ENCODE results near the gene GNG2.

Gene GNG2

DNA sequence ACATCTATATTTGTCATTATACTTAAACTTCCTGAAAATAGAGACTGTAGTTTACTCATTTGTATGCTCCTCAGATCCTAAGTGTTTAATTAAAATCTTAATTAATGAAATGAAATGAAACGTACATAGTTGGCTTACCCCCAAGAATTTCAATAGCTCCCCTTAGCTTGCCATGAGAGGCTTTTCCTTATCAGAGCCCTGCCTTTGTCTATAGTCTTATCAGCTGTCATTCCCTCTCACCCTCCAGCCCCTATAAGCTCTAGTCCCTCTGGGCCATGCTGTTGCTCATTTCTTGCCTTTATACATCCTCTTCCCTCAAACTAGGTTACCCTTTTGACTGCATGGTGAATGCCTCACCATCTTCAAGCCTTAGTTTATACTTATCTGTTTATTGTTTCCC is 127.8 kb downstream of the GNG2 start:
- Histone ChIP-seq H3K27me3 (ENCODE audit: insufficient read depth, low read length) (no peaks in the 10 kb centered on the region; the same call in 1 of the 2 replicates), H3K27ac (ENCODE audit: low read depth, low read length) (no peak overlapping the region), H3K4me3 (ENCODE audit: low read depth, low read length) (peak overlapping the region; percentile 82; the same call in 1 of the 2 replicates), H3K36me3 (ENCODE audit: insufficient read depth, low read length) (peaks cover 15% of the 10 kb centered on the region), H3K79me2 (ENCODE audit: control insufficient read depth, insufficient read depth, low read length, unreplicated experiment) (peaks cover 35% of the 10 kb centered on the region), H2AFZ (ENCODE audit: low read length, unreplicated experiment) (peak overlapping the region; percentile 91), H3K4me1 (ENCODE audit: control insufficient read depth, insufficient read depth, low read length, unreplicated experiment) (peaks cover 22% of the 10 kb centered on the region)

GRCh38 chr14:51989293-51990234 is 129.2 kb downstream of the GNG2 start, which contains the start of gene RTRAF:
Gene RTRAF, plus strand, starts transcription at chr14:51989546. Its CDS starts 94 bp downstream, at chr14:51989640.
- Histone ChIP-seq H3K4me3 (ENCODE audit: low read depth, low read length) (peak within 1 kb of the TSS; percentile 82), H3K27me3 (ENCODE audit: insufficient read depth, low read length) (no peaks in the 10 kb centered on the region; the same call in 1 of the 2 replicates), H3K4me1 (ENCODE audit: control insufficient read depth, insufficient read depth, low read length, unreplicated experiment) (peaks cover 30% of the 10 kb centered on the region), H2AFZ (ENCODE audit: low read length, unreplicated experiment) (peak within 1 kb of the TSS; percentile 91), H3K27ac (ENCODE audit: low read depth, low read length) (peak within 1 kb of the TSS; percentile 53; the same call in 1 of the 2 replicates), H3K36me3 (ENCODE audit: insufficient read depth, low read length) (peaks cover 25% of the 10 kb centered on the region), H3K79me2 (ENCODE audit: control insufficient read depth, insufficient read depth, low read length, unreplicated experiment) (peaks cover 43% of the 10 kb centered on the region)

DNA sequence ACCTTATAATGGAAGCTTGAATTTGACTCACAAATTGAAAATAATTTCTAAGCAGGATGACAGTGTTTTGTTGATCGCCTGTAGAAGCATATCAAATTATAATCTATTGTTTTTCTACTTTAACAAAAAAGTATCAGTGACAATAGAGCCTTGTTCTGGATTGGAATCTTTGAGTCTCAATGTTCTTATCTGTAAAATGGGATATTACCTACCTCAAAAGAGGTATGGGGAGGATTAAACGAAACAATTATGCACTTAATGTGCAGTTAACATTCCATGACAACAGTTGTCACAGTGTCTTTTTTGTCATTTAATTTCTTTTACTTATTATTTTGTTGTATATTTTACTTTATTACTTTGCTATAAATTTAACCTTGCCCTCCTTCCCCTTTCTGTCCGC is 130.1 kb downstream of the GNG2 start:
- Histone ChIP-seq H3K36me3 (ENCODE audit: insufficient read depth, low read length) (peaks cover 33% of the 10 kb centered on the region), H3K27ac (ENCODE audit: low read depth, low read length) (no peak overlapping the region), H3K4me3 (ENCODE audit: low read depth, low read length) (peak overlapping the region; percentile 82), H2AFZ (ENCODE audit: low read length, unreplicated experiment) (no peak overlapping the region), H3K27me3 (ENCODE audit: insufficient read depth, low read length) (no peaks in the 10 kb centered on the region), H3K4me1 (ENCODE audit: control insufficient read depth, insufficient read depth, low read length, unreplicated experiment) (peaks cover 30% of the 10 kb centered on the region), H3K79me2 (ENCODE audit: control insufficient read depth, insufficient read depth, low read length, unreplicated experiment) (peaks cover 47% of the 10 kb centered on the region)

DNA sequence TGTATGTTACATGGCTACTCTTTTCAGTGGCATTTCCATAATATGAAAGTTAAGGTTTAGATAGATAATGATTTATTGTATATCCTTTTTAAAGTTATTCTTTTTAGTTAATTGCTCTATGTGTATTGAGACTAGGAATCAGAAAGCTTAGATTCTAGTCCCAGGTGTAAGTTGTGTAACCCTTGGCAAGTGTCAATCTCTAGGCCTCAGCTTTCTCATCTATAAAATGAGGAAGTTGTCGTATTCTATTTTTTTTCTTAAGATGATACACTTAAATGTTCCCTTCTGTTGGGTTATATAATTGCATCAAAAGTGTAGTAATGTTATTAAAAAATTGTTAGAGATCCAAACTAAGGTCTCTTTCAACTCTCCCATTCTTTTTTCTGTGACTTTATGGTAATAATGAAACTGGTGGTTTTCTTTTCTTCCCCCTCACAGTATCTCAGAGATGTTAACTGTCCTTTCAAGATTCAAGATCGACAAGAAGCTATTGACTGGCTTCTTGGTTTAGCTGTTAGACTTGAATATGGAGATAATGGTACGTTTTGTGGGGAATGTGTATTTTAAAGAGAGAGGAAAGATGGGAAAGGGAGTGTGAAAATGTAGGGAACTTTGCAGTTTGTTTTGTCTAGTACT is 133.0 kb downstream of the GNG2 start:
- peaks cover 41% of the 10 kb centered on the region for H3K4me1 ChIP-seq (ENCODE audit: control insufficient read depth, insufficient read depth, low read length, unreplicated experiment)
- H3K27ac ChIP-seq (ENCODE audit: low read depth, low read length), result peak overlapping the region; percentile 37
- no peak overlapping the region; the same call in 1 of the 2 replicates for H3K4me3 ChIP-seq (ENCODE audit: low read depth, low read length)
- no peak overlapping the region for H2AFZ ChIP-seq (ENCODE audit: low read length, unreplicated experiment)
- peaks cover 51% of the 10 kb centered on the region for H3K36me3 ChIP-seq (ENCODE audit: insufficient read depth, low read length)
- no peaks in the 10 kb centered on the region for H3K27me3 ChIP-seq (ENCODE audit: insufficient read depth, low read length)
- H3K79me2 ChIP-seq (ENCODE audit: control insufficient read depth, insufficient read depth, low read length, unreplicated experiment), result peaks cover 63% of the 10 kb centered on the region

GRCh38 chr14:51996148-51996746 is 135.8 kb downstream of the GNG2 start:
- Histone ChIP-seq H3K27ac (ENCODE audit: low read depth, low read length) (peak overlapping the region; percentile 98), H3K79me2 (ENCODE audit: control insufficient read depth, insufficient read depth, low read length, unreplicated experiment) (peaks cover 51% of the 10 kb centered on the region), H3K36me3 (ENCODE audit: insufficient read depth, low read length) (peaks cover 60% of the 10 kb centered on the region), H3K4me1 (ENCODE audit: control insufficient read depth, insufficient read depth, low read length, unreplicated experiment) (peaks cover 54% of the 10 kb centered on the region), H2AFZ (ENCODE audit: low read length, unreplicated experiment) (no peak overlapping the region), H3K4me3 (ENCODE audit: low read depth, low read length) (no peak overlapping the region), H3K27me3 (ENCODE audit: insufficient read depth, low read length) (no peaks in the 10 kb centered on the region)

GRCh38 chr14:51998348-51998747 is 137.9 kb downstream of the GNG2 start:
- peaks cover 45% of the 10 kb centered on the region for H3K79me2 ChIP-seq (ENCODE audit: control insufficient read depth, insufficient read depth, low read length, unreplicated experiment)
- no peaks in the 10 kb centered on the region for H3K27me3 ChIP-seq (ENCODE audit: insufficient read depth, low read length)

GRCh38 chr14:51999084-51999483 is 138.7 kb downstream of the GNG2 start:
- Histone ChIP-seq H3K27ac (ENCODE audit: low read depth, low read length) (peak overlapping the region; percentile 98), H3K79me2 (ENCODE audit: control insufficient read depth, insufficient read depth, low read length, unreplicated experiment) (peaks cover 39% of the 10 kb centered on the region), H3K36me3 (ENCODE audit: insufficient read depth, low read length) (peaks cover 62% of the 10 kb centered on the region), H2AFZ (ENCODE audit: low read length, unreplicated experiment) (no peak overlapping the region), H3K4me1 (ENCODE audit: control insufficient read depth, insufficient read depth, low read length, unreplicated experiment) (peaks cover 61% of the 10 kb centered on the region), H3K4me3 (ENCODE audit: low read depth, low read length) (peak overlapping the region; percentile 19; the same call in 1 of the 2 replicates), H3K27me3 (ENCODE audit: insufficient read depth, low read length) (no peaks in the 10 kb centered on the region)

More at GRCh38 chr14:51998348-51998747, 137.9 kb downstream of the GNG2 start:
- Histone ChIP-seq H2AFZ (ENCODE audit: low read length, unreplicated experiment) (no peak overlapping the region), H3K36me3 (ENCODE audit: insufficient read depth, low read length) (peaks cover 65% of the 10 kb centered on the region), H3K4me3 (ENCODE audit: low read depth, low read length) (0 out of 2 replicates have a peak overlapping the region, but pooled peaks have one; percentile 19), H3K4me1 (ENCODE audit: control insufficient read depth, insufficient read depth, low read length, unreplicated experiment) (peaks cover 61% of the 10 kb centered on the region), H3K27ac (ENCODE audit: low read depth, low read length) (peak overlapping the region; percentile 98)

GRCh38 chr14:52000019-52000582 is 139.7 kb downstream of the GNG2 start:
- peak overlapping the region; percentile 98 for H3K27ac ChIP-seq (ENCODE audit: low read depth, low read length)
- H3K4me3 ChIP-seq (ENCODE audit: low read depth, low read length), result no peak overlapping the region
- H3K27me3 ChIP-seq (ENCODE audit: insufficient read depth, low read length), result no peaks in the 10 kb centered on the region
- H3K36me3 ChIP-seq (ENCODE audit: insufficient read depth, low read length), result peaks cover 64% of the 10 kb centered on the region
- peaks cover 37% of the 10 kb centered on the region for H3K79me2 ChIP-seq (ENCODE audit: control insufficient read depth, insufficient read depth, low read length, unreplicated experiment)
- H3K4me1 ChIP-seq (ENCODE audit: control insufficient read depth, insufficient read depth, low read length, unreplicated experiment), result peaks cover 71% of the 10 kb centered on the region
- no peak overlapping the region for H2AFZ ChIP-seq (ENCODE audit: low read length, unreplicated experiment)

- peak overlapping the region; percentile 98 for H3K27ac ChIP-seq (ENCODE audit: low read depth, low read length)
- H3K79me2 ChIP-seq (ENCODE audit: control insufficient read depth, insufficient read depth, low read length, unreplicated experiment), result peaks cover 38% of the 10 kb centered on the region
- peaks cover 64% of the 10 kb centered on the region for H3K36me3 ChIP-seq (ENCODE audit: insufficient read depth, low read length)
- no peaks in the 10 kb centered on the region for H3K27me3 ChIP-seq (ENCODE audit: insufficient read depth, low read length)
- peaks cover 72% of the 10 kb centered on the region for H3K4me1 ChIP-seq (ENCODE audit: control insufficient read depth, insufficient read depth, low read length, unreplicated experiment)
- H3K4me3 ChIP-seq (ENCODE audit: low read depth, low read length), result no peak overlapping the region
- H2AFZ ChIP-seq (ENCODE audit: low read length, unreplicated experiment), result no peak overlapping the region
Observed at GRCh38 chr14:52000696-52001095, 140.3 kb downstream of the GNG2 start.

DNA sequence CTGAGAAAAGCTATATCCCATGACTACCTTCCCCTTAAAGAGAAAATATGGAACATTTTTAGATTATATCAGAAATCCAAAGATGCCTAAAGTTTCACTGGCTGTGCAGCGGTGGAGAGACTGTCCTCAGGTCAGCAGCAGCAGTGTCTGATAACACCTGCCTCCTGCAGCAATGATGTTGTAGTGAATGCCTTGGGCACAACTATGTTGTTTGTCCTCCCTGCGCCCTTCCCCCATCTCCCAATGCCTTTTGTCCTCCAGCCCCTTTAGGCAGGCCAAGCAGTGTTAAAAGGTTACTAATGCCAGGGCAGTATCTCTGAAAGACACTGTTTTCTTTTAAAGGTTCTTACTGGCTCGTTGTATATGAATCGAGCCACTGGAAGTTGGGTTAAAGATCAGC is 142.1 kb downstream of the GNG2 start:
- Histone ChIP-seq H3K4me1 (ENCODE audit: control insufficient read depth, insufficient read depth, low read length, unreplicated experiment) (peaks cover 68% of the 10 kb centered on the region), H3K36me3 (ENCODE audit: insufficient read depth, low read length) (peaks cover 73% of the 10 kb centered on the region), H3K27me3 (ENCODE audit: insufficient read depth, low read length) (no peaks in the 10 kb centered on the region), H2AFZ (ENCODE audit: low read length, unreplicated experiment) (no peak overlapping the region), H3K27ac (ENCODE audit: low read depth, low read length) (peak overlapping the region; percentile 98), H3K79me2 (ENCODE audit: control insufficient read depth, insufficient read depth, low read length, unreplicated experiment) (peaks cover 35% of the 10 kb centered on the region), H3K4me3 (ENCODE audit: low read depth, low read length) (0 out of 2 replicates have a peak overlapping the region, but pooled peaks have one; percentile 13)

Measured in ACC112 (cell line).